Activated T-helper 1 cell treated with Interleukin-2 at 50 U/mL for 16 hours (primary cell): ENCODE measurements around the gene PPP1R9B.

Experiments
- DNase-seq: peaks from one replicate; pipeline ENCODE4 v3.0.0-alpha.2; 2020; ENCODE audit warnings: low read depth

Gene PPP1R9B, protein sequence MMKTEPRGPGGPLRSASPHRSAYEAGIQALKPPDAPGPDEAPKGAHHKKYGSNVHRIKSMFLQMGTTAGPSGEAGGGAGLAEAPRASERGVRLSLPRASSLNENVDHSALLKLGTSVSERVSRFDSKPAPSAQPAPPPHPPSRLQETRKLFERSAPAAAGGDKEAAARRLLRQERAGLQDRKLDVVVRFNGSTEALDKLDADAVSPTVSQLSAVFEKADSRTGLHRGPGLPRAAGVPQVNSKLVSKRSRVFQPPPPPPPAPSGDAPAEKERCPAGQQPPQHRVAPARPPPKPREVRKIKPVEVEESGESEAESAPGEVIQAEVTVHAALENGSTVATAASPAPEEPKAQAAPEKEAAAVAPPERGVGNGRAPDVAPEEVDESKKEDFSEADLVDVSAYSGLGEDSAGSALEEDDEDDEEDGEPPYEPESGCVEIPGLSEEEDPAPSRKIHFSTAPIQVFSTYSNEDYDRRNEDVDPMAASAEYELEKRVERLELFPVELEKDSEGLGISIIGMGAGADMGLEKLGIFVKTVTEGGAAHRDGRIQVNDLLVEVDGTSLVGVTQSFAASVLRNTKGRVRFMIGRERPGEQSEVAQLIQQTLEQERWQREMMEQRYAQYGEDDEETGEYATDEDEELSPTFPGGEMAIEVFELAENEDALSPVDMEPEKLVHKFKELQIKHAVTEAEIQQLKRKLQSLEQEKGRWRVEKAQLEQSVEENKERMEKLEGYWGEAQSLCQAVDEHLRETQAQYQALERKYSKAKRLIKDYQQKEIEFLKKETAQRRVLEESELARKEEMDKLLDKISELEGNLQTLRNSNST

DNA sequence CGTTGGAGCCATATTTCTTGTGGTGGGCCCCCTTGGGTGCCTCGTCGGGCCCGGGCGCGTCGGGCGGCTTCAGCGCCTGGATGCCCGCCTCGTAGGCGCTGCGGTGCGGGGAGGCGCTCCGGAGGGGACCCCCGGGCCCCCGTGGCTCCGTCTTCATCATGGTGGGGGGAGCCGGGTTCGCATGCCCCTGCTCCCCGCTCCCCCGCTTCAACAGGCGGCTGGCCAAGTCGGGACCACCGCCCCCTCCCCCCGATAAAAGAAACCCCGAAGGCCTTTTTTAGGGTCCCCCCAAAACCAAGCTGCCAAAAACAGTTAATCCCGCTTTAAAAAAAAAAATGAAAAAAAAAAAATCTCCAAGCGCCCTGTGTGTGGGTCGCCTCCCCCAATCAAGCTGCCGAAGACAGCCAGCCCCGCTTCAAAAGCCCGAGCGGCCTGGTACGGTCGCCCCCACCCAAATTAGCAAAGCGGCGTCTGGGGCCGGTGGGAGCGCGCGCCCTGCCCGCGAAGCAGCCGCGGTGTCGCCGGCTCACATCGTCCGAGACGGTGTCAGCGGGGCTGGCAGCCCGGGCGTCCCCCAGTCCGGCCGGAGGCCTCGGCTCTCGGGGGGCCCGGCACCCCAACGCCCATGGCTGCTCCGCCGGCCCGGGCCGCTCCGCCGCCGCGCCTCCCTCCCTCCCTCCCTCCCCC, at the start of gene PPP1R9B:
Gene PPP1R9B, minus strand, starts transcription at position 324 of the 687 bp plus-strand sequence. Its CDS starts 164 bp downstream, at position 160.
- DNase-seq: no peak

DNA sequence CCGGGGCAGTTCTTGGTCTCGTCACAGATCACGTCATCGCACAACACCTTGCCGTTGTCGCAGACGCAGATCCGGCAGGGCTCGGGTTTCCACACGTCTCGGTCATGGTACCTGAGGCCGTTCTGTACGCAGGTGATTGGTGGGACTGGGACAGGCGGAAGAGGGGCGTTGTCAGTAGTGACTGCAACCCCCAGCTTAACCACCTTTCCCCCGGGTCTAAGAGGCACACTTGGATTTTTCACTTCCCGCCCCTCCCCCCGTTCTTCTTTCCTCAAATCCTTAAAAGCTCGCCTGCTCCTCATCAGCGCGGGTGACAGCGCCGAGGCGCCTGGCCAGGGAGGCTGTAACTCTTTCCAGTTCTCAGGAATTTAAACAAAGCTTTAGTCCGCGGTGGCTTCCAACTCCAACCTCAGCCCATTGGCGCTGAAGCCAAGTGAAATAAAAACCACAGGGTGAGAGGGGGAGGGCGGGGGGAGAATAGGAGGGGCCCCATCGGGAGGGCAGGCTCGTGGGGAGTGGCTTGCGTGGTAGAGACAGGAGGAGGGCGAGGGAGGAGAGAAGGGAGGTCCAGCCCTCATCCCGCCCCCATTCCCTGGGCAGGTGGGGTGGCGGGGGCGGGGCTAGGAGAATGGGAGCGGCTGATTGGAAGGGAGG, 49.5 kb upstream of the PPP1R9B start:
- DNase-seq: peak; percentile 39

DNA sequence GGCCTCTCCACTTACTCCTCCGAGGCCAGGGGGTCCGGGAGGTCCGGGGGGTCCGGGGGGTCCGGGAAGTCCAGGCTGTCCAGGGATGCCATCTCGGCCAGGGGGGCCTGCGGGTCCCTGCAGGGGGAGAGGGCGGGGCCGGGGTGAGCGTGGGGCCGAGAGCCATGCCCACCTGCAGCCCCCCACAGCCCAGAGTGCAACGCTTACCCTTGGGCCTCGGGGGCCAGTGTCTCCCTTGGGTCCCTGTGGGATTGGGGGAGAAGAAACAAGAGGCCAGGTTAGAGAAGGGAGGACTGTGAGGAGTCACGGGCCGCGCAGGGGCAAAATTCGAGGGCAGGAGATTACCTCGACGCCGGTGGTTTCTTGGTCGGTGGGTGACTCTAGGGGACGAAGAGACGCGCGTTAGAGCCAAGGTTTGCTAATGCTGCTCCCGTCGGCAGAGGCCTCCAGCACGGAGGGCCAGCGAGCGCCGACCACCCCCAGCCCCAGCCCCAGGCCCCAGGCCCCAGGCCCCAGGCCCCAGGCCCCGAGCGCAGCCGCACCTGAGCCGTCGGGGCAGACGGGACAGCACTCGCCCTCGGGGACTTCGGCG, 48.8 kb upstream of the PPP1R9B start:
- DNase-seq: no peak

DNA sequence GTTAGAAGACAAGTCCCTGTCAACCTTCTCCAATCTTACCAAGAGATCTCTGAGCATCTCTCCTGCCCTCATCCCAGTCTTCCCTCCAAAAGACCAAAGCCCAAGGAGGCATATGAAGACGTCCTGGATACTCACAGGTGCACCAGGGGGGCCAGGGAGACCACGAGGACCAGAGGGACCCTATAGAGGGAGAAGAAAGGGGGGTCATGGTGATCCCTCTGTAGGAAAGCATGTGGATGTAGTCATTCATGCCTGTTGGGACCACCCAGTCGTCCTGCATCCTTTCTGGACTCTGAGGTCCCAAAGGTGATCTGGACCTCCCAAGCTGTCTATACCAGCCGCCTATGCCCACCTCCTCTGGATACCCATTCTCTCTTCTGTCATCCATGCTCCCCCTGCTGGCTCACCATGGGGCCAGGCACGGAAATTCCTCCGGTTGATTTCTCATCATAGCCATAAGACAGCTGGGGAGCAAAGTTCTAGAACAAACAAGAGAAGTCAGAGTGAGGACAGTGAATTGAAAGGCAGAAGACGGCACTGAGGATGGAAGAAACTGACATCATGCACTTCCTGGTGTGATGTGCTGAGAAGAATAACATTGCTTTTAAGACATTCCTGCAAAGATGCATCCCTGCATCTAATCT, 47.7 kb upstream of the PPP1R9B start:
- peak; percentile 20 for DNase-seq

DNA sequence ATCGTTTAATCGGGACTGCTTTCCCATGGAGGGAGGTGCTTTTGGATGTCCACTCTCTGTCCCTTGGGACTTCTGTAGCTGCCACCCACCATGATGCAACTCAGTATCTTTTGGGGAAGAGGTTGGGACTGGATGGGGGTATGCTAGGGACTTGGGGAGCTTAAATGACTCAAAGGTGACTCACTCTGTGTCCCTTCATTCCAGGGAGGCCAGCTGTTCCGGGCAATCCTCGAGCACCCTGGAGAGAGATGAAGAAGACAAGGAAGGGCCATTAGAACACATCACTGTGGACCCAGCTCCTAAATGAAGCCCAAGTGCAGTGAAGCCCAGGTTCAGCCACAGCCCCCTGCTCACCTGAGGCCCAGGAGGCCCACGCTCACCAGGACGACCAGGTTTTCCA, 46.3 kb upstream of the PPP1R9B start:
- DNase-seq: no peak

DNA sequence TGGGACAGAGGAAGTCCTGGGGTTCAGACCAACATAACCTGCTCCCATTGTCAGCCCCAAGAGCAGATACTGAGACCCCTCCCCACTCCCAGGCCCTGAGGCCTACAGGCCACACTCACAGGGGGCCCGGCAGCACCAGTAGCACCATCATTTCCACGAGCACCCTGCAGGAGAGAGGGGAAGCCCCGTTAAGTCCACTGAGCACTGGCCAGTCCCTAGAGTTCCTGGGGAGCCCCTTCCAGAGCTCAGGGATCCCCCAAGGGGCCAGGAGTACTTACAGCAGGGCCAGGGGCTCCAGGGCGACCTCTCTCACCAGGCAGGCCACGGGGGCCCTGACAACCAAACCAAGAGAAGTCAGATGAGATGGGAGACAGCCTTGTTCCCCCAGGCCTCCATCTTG, 45.6 kb upstream of the PPP1R9B start:
- DNase-seq: no peak

DNA sequence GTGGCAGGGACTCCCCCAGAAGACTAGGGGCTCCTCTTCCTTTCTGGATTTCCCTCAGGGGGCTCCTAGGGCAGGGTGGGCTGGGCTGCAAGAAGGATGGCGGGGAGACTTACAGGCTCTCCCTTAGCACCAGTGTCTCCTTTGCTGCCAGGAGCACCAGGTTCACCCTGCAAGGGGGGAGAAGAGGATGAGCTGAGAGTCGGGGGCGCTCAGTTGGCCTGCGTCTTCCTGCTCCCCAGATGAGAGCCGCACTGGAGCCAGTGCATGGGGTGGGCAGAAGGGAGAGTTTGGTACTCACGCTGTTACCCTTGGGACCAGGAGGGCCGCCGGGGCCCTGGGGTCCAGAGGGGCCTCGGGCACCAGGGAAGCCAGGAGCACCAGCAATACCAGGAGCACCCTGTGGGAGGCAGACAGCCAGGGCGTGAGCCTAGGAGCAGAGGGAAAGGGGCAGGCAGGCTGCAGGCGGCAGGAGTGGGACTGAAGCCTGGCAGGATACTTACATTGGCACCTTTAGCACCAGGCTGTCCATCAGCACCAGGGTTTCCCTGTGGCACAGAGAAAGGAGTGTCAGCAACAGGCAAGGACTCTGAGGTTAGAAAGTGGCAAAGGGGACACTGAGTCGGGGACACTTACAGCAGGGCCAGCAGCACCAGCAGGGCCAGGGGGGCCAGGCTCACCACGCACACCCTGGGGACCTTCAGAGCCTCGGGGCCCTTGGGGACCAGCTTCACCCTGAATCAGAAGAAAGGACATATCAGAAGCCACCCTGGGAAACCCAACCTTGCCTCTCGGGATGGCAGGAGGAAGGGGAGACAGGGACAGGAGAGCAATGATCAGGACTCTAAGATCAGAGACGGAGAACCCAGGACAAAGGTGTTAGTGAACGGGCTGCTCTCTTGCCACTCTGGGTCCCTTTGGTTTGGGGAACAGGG, 44.7 kb upstream of the PPP1R9B start:
- no peak for DNase-seq

DNA sequence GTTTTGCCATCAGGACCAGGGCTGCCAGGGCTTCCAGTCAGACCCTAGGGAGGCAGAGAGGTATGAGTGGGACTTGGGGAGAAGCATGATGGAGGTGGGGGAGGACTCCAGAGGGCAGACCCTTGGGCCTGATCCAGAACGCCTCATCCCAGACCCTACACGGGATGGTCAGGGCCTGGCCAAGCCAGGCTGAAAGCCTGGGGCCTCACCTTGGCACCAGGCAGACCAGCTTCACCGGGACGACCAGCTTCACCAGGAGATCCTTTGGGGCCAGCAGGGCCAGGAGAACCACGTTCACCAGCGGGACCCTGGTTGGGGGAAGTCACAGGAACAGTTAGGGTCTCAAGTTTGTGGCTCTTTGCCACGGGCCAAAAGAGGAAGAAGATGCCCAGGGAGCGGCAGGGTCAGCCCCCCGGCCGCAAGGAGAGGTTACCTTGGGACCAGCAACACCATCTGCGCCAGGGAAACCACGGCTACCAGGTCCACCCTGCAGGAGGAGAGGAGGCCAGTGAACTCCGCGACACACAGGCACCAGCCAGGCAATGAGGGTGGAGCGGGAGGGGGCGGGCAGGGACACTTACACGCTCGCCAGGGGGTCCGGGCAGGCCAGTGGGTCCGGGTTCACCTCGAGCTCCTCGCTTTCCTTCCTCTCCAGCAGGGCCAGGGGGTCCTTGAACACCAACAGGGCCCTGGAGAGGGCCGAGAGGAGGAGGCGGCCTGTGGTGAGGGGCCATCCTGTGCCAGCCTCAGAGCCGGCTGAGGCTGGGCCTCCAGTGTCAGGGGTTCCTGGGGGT, 43.9 kb upstream of the PPP1R9B start:
- DNase-seq: no peak

DNA sequence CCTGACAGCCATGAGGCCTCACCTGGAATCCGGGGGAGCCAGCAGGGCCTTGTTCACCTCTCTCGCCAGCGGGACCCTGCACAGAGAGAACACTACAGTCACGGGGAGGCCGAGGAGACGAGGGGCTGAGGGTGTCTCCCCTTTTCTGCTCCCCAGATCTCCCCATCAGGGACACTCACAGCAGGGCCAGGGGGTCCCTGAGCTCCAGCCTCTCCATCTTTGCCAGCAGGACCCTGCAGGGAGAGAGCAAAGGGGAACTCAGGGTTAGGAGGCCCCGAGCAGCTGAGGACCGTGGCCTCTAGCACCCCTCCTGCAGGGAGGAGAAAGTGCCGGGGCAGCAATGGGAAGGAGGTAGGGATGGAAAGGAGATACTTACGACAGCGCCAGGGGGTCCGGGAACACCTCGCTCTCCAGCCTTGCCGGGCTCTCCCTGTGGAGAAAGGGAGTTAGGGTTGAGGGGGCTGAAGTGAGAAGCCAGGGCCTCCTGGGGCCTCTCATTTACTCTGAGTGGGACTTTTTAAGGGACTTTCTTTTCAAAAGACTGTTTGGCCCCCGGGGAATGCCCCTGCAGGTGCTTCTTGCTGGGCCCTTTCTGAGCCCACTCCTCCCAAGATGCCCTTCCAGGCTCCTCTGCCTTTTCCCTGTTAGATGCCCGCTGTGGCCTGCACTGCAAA, 42.3 kb upstream of the PPP1R9B start:
- no peak for DNase-seq

DNA sequence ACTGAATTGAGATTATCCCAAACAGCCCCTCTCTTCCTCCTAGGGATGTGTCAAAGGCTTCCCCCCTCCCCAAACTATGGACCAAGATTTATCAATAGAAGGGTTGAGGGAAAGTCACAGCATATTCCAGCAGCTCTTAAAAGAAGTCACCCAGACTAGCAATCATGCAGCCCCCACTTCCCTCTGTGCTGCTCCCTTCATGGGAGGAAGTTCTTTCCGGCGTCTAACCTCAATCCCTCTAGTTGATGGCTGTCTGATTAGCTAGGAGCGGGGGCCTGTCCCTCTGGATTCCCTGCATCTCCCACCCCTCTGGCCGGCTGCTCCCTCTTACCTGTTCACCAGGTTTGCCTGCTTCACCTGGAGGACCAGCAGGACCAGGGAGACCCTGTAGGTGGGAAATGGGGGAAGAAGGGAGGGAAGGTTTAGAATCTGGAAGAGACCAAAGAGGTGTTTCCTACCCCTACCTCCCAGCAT, 41.7 kb upstream of the PPP1R9B start:
- DNase-seq: no peak

DNA sequence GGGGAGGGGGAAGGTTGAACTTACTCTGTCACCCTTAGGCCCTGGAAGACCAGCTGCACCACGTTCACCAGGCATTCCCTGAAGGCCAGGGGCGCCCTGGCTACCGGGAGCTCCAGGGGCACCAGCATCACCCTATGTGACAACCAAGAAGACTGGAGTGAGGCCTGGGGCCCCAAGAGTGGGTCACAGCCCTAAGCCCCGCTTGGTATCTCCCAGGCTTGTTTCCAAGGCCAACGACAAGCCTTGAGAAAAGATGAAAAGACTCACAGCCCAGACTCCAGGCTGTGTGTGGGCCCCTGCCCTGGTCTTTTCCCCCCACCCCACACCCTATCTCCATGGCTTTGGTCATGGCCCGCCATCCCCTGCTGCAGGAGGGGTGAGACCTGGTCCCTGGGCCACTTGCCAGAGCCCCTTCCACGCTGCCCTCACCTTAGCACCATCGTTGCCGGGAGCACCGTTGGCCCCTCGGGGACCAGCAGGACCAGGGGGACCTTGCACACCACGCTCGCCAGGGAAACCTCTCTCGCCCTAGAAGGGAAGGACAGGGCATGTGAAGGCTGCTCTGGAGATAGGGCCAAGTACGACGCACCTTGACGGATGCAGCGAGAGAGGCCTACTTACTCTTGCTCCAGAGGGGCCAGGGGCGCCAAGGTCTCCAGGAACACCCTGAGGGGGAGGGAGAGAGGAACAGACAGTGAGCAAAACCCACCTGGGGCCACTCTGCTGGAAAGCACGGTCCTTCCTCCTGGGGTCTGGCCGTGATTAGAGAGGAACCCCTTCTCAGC, 41.1 kb upstream of the PPP1R9B start:
- DNase-seq: no peak

DNA sequence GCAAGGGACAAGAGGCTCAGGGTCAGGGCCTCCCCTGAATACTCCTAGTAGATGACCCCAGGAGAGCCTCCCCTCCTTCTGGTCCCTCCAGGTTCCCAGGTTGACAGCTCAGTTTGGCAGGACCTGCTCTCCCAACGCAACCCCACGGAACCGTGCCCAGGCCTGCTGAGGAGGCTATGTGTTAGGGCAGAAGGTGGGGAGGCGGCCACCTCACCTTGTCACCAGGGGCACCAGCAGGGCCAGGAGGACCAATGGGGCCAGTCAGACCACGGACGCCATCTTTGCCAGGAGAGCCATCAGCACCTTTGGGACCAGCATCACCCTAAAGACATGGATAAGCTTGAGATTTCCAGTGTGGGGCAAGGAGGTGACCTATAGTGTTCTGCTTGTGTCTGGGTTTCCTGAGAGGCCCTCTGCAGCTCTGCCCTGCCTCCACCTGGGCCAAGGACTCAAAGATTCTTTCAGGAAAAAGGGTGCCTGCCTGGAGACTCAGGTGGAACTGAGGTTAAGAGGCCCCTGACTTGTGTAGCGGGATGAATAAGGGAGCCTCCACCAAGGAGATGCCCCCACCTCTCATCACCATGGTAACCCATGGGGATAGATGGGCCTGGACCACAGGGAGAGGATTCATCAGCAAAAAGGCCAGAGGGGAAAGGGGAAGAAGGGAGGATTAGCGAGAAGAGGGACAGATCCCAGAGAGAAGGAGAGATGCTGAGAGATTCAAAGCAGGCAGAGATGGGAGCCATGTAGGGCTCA, 40.3 kb upstream of the PPP1R9B start:
- no peak for DNase-seq

DNA sequence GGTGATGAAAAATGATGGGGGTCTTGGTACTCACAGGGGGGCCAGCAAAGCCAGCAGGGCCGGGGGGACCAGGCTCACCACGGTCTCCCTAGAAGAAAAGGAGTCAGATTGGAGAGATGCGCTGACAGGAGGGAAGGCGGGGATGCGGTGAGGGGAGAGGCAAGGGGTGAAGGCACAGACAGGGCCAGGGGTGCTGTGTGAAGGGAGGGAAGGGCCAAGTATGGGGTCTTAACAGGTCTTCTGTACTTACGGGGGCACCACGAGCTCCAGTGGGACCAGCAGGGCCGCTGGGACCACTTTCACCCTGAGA, 39.8 kb upstream of the PPP1R9B start:
- DNase-seq: no peak

DNA sequence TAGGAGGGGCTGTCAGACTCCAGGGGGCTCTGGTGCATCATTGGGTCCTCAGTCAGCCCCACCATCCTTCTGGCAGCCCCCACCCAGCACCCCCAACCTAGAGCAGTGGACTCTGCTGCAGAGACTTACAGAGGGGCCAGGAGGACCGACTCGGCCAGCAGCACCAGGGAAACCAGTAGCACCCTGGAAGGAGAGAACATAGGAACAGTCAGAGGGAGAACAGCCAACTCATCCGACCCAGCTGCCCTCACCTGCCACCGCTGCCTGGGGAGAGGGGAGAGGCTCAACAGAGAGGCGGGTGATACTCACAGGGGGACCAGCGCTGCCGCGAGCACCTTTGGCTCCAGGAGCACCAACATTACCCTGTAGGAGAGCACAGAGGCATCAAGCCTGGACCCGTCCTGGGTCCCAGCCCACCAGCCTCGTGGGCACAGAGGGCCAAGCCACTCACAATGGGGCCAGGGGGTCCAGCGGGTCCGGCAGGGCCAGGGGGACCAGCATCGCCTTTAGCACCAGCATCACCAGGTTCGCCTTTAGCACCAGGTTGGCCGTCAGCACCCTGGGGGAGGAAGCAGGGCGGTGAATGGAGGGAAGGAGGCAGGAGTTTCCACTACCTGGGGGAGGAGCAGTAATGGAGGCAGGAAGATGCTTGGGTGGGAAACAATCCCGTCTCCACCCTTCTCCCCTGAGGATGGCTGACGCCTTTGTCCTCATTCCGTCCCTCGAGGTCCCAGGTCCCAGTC, 39.2 kb upstream of the PPP1R9B start:
- no peak for DNase-seq

DNA sequence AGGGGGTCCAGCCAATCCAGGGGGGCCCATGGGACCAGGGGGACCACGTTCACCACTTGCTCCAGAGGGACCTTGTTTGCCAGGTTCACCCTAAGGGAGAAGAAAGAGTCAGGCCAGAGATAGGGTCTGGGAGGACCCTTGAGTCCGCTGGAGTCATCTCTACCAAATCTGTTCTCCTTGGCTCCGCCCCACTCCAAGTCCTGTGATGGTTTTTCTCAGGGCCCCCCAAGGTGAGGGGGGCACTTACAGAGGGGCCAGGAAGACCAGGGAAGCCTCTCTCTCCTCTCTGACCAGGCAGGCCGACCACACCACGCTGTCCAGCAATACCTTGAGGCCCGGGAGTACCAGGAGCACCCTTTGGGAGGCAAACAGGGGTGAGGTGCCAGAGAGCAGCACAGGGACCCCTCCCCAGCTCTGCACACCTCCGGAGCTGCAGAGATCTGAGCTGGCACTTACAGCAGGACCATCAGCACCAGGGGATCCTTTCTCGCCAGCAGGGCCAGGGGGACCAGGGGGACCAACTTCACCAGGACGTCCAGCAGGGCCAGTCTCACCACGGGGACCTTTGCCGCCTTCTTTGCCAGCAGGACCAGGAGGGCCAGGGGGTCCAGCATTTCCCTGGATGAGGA, 38.6 kb upstream of the PPP1R9B start:
- DNase-seq: no peak

DNA sequence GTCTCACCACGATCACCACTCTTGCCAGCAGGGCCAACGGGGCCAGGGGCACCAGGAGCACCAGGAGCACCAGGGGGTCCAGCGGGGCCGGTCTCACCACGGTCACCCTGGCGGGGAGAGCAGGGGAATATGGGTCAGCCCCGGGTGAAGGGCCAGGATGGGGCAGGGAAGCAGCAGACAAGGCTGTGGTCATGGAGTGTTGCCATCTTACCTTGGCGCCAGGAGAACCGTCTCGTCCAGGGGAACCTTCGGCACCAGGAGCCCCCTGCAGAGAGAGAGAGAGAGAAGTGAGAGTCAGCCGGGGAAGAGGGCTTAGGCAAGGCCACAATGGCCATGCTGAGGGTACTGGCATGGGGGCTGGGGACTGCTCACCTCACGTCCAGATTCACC, 38.0 kb upstream of the PPP1R9B start:
- no peak for DNase-seq
